Measurements from ENCODE around the gene PSKH1. TPM values are rescaled to one million over a fixed set of nuclear protein-coding genes. Genes with fewer than 3 reads are reported as not detected.

Gene PSKH1
- total and polyA plus RNA-seq, 4 donors: 8.3 to 23.8 (median 13.8) TPM

DNA sequence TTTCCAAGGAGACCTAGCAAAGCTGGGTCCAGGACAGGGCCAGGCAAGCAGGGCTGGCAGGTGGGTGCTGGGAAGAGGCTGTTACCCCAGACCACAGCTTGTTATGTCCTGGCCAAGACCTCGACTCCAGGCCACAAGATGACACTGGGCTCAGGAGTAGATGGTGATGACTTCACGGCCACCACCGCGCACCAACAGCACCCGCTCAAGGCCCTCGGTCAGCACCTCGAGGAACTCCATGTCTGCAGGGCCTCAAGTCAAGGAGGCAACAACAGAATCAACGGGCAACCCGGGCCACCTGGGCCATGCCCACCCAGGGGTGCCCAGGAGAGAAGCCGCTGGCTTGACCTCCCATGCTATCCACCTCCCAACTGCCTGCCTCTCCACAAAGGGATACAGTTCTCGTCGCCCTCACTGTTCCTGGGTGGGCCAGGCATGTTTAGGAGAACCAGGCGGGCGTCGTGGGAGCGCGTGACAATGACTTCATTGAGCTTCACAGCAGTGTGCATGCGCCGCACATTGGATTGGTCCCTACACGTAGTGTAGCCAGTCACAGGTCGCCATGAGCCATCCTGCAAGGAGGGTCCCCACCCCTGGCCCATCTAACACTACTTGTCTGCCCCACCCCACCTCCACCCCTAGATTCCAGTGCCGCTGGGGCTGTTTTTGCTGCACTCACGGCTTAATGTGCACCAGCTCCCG lies 51.8 kb downstream of the PSKH1 start:
- no peak for DNase-seq (ENCODE audit: low spot score)
- H3K9me3 ChIP-seq (ENCODE audit: control insufficient read depth in 4 of 4, low read length in 3 of 4): no peaks in the 10 kb centered on the region
- no peaks in the 10 kb centered on the region for H3K27me3 ChIP-seq (ENCODE audit: control insufficient read depth in 4 of 4, insufficient read depth in 4 of 4, low read length in 3 of 4)
- no peak overlapping the region for H3K4me3 ChIP-seq (ENCODE audit: low read depth in 1 of 3, low read length in 3 of 3)
- no peak overlapping the region for H3K9ac ChIP-seq (ENCODE audit: low read depth in 1 of 2, low read length in 2 of 2)
- H3K36me3 ChIP-seq (ENCODE audit: control insufficient read depth in 4 of 4, insufficient read depth in 3 of 4, low read depth in 1 of 4, low read length in 3 of 4): peaks cover 12 to 46% (median 21%) of the 10 kb centered on the region in 4 donors
- TF ChIP-seq, protein P1, sequence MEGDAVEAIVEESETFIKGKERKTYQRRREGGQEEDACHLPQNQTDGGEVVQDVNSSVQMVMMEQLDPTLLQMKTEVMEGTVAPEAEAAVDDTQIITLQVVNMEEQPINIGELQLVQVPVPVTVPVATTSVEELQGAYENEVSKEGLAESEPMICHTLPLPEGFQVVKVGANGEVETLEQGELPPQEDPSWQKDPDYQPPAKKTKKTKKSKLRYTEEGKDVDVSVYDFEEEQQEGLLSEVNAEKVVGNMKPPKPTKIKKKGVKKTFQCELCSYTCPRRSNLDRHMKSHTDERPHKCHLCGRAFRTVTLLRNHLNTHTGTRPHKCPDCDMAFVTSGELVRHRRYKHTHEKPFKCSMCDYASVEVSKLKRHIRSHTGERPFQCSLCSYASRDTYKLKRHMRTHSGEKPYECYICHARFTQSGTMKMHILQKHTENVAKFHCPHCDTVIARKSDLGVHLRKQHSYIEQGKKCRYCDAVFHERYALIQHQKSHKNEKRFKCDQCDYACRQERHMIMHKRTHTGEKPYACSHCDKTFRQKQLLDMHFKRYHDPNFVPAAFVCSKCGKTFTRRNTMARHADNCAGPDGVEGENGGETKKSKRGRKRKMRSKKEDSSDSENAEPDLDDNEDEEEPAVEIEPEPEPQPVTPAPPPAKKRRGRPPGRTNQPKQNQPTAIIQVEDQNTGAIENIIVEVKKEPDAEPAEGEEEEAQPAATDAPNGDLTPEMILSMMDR (IDR thresholded peaks at IDR 0.05; ENCODE audit: low read depth, low read length, missing input control): no peak
- TF ChIP-seq, protein P2, sequence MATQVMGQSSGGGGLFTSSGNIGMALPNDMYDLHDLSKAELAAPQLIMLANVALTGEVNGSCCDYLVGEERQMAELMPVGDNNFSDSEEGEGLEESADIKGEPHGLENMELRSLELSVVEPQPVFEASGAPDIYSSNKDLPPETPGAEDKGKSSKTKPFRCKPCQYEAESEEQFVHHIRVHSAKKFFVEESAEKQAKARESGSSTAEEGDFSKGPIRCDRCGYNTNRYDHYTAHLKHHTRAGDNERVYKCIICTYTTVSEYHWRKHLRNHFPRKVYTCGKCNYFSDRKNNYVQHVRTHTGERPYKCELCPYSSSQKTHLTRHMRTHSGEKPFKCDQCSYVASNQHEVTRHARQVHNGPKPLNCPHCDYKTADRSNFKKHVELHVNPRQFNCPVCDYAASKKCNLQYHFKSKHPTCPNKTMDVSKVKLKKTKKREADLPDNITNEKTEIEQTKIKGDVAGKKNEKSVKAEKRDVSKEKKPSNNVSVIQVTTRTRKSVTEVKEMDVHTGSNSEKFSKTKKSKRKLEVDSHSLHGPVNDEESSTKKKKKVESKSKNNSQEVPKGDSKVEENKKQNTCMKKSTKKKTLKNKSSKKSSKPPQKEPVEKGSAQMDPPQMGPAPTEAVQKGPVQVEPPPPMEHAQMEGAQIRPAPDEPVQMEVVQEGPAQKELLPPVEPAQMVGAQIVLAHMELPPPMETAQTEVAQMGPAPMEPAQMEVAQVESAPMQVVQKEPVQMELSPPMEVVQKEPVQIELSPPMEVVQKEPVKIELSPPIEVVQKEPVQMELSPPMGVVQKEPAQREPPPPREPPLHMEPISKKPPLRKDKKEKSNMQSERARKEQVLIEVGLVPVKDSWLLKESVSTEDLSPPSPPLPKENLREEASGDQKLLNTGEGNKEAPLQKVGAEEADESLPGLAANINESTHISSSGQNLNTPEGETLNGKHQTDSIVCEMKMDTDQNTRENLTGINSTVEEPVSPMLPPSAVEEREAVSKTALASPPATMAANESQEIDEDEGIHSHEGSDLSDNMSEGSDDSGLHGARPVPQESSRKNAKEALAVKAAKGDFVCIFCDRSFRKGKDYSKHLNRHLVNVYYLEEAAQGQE (IDR thresholded peaks at IDR 0.05): no peak
- TF ChIP-seq, protein P3, sequence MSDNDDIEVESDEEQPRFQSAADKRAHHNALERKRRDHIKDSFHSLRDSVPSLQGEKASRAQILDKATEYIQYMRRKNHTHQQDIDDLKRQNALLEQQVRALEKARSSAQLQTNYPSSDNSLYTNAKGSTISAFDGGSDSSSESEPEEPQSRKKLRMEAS (IDR thresholded peaks at IDR 0.05): no peak
- TF ChIP-seq TAF1 (conservative IDR thresholded peaks at IDR 0.05): no peak
- TF ChIP-seq YY1 (IDR thresholded peaks at IDR 0.05): no peak
- no peak for TF ChIP-seq HNF4A (conservative IDR thresholded peaks at IDR 0.05)
- TF ChIP-seq GABPA (IDR thresholded peaks at IDR 0.05 in 1 of 2, conservative IDR thresholded peaks at IDR 0.05 in 1 of 2): no peak
- WGBS: 95% methylated on average over 24 of the region's 24 CpGs
- H3K27ac ChIP-seq (ENCODE audit: low read depth in 1 of 2, low read length in 2 of 2): peak overlapping the region; percentile 71 to 85
- H3K4me1 ChIP-seq (ENCODE audit: control insufficient read depth in 4 of 4, insufficient read depth in 4 of 4, low read length in 3 of 4): peaks cover 9 to 49% (median 32%) of the 10 kb centered on the region in 4 donors

DNA sequence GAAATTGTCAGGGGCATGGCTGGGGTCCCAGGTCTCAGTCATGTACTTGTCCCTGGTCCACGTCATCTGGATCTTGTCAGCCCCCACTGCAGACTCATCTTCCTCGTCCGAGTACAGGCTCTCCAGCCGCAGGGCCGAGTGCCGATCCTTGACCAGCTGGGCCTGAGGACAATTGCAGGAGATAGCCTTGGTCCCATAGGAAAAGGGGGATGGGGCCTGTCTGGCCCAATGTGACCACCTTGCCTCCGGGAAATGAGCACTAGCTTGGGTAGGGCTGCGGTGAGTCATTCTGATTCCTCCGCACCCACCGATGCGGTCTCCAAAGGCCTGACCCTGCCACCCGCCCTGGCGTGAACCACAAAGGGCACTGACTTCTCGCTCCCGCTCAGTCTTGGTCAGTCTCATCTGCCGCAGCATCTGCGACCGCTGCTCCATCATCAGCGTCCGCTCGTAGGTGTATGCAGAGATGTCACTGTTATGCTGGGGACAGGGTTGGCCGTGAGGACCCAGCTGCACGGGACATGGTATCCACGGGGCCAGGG lies 52.4 kb downstream of the PSKH1 start:
- no peak overlapping the region for H3K9ac ChIP-seq (ENCODE audit: low read depth in 1 of 2, low read length in 2 of 2)
- 91% methylated on average over 24 of the region's 24 CpGs for WGBS
- H3K36me3 ChIP-seq (ENCODE audit: control insufficient read depth in 4 of 4, insufficient read depth in 3 of 4, low read depth in 1 of 4, low read length in 3 of 4): peaks cover 10 to 50% (median 23%) of the 10 kb centered on the region in 4 donors

More for the DNA sequence above, 52.4 kb downstream of the PSKH1 start:
- Histone ChIP-seq H3K4me1 (ENCODE audit: control insufficient read depth in 4 of 4, insufficient read depth in 4 of 4, low read length in 3 of 4) (peaks cover 9 to 42% (median 27%) of the 10 kb centered on the region in 4 donors), H3K9me3 (ENCODE audit: control insufficient read depth in 4 of 4, low read length in 3 of 4) (no peaks in the 10 kb centered on the region), H3K27me3 (ENCODE audit: control insufficient read depth in 4 of 4, insufficient read depth in 4 of 4, low read length in 3 of 4) (no peaks in the 10 kb centered on the region), H3K4me3 (ENCODE audit: low read depth in 1 of 3, low read length in 3 of 3) (no peak overlapping the region), H3K27ac (ENCODE audit: low read depth in 1 of 2, low read length in 2 of 2) (no peak overlapping the region)
- no peak for DNase-seq (ENCODE audit: low spot score)
- no peak for TF ChIP-seq NR2F2 (IDR thresholded peaks at IDR 0.05)
- TF ChIP-seq SP1 (IDR thresholded peaks at IDR 0.05): no peak
- TF ChIP-seq FOXA1 (IDR thresholded peaks at IDR 0.05): no peak
- TF ChIP-seq GABPA (IDR thresholded peaks at IDR 0.05 in 1 of 2, conservative IDR thresholded peaks at IDR 0.05 in 1 of 2): no peak
- no peak for TF ChIP-seq JUND (IDR thresholded peaks at IDR 0.05)
- TF ChIP-seq, protein P2 (IDR thresholded peaks at IDR 0.05): no peak
- TF ChIP-seq, protein P1 (IDR thresholded peaks at IDR 0.05; ENCODE audit: low read depth, low read length, missing input control): no peak
- TF ChIP-seq RAD21 (IDR thresholded peaks at IDR 0.05): no peak
- TF ChIP-seq FOXA2 (IDR thresholded peaks at IDR 0.05): no peak
- TF ChIP-seq, protein P4, sequence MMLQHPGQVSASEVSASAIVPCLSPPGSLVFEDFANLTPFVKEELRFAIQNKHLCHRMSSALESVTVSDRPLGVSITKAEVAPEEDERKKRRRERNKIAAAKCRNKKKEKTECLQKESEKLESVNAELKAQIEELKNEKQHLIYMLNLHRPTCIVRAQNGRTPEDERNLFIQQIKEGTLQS (IDR thresholded peaks at IDR 0.05): no peak
- no peak for TF ChIP-seq HNF4G (IDR thresholded peaks at IDR 0.05)
- no peak for TF ChIP-seq HNF4A (conservative IDR thresholded peaks at IDR 0.05)
- TF ChIP-seq, protein P3 (IDR thresholded peaks at IDR 0.05): no peak
- no peak for TF ChIP-seq TAF1 (conservative IDR thresholded peaks at IDR 0.05)

Measured in liver (tissue), 9 donors.